DND-41 (cell line): Measurements from ENCODE around the gene THBS3.

Source experiments
- EZH2 ChIP-seq: IDR thresholded peaks from 3 replicates; pipeline ENCODE4 v1.6.1; 2012; ENCODE audit warnings: borderline replicate concordance, low read depth, mild to moderate bottlenecking, moderate library complexity, low read length, inconsistent platforms; ENCODE audit not compliant: severe bottlenecking
- TF ChIP-seq, protein P1 (sequence below): IDR thresholded peaks from 2 replicates; pipeline ENCODE4 v1.5.1; 2012; ENCODE audit warnings: borderline replicate concordance, low read length, moderate library complexity, mild to moderate bottlenecking; ENCODE audit not compliant: poor library complexity, severe bottlenecking; ENCODE audit errors: extremely low read depth

DNA sequence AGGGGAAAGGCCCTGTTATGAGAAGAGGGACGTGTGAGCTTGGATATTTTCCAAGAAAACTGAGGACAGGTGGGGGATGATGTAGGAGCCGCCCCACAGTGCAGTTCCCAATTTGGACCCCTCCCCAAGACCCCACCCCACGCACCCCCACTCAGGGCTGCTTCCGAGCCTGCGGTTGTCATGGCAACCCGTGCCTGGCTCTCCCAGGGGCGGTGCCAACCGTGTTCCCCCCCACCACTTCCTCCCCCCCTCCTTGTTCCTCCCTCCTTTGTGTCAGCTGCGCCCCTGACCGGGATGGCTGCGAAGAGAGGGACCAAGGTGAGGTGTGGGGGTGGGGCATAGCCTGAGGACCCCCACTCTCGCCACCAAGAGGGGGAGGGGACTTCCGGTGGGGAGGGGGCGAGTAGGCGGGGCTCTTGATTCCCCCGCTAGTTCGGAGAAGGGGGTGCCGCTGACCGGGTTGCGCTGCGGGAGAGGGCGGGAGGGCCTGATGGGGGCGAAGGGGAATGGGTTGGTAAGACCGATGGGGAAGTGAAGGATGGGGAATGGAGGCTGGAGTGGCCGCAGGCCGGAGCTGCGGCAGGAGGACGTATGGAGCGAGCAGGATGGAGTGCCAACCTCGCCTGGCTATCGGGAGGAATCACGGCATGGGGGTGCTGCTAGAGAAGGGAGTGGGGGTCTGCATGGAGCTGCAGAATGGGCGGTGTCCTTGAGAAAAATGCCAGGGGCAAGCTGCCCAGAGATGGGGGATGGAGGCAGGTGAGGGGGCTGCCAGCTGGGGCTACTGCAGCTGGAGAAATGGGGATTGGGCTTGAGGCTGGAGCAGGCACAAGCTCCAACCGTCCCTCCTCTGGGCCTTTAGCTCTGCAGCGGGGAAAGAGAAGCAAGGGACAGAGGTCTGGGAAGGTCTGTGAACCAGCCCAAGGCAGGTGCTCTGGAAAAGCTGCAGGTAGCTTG lies 33.1 kb downstream of the THBS3 start:
- TF ChIP-seq, protein P1, sequence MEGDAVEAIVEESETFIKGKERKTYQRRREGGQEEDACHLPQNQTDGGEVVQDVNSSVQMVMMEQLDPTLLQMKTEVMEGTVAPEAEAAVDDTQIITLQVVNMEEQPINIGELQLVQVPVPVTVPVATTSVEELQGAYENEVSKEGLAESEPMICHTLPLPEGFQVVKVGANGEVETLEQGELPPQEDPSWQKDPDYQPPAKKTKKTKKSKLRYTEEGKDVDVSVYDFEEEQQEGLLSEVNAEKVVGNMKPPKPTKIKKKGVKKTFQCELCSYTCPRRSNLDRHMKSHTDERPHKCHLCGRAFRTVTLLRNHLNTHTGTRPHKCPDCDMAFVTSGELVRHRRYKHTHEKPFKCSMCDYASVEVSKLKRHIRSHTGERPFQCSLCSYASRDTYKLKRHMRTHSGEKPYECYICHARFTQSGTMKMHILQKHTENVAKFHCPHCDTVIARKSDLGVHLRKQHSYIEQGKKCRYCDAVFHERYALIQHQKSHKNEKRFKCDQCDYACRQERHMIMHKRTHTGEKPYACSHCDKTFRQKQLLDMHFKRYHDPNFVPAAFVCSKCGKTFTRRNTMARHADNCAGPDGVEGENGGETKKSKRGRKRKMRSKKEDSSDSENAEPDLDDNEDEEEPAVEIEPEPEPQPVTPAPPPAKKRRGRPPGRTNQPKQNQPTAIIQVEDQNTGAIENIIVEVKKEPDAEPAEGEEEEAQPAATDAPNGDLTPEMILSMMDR = no peak
- no peak for TF ChIP-seq EZH2
